Fibroblast of mammary gland (primary cell): ENCODE results near the gene THSD7B.

Experiments used
- DNase-seq: peaks from one replicate; pipeline ENCODE4 v3.0.0-alpha.2; 2010; ENCODE audit warnings: low read depth
- H3K4me3 ChIP-seq: 2 replicates; pipeline ENCODE4 v1.5.1; 2011; ENCODE audit warnings: low read depth, mild to moderate bottlenecking, low read length, moderate library complexity; ENCODE audit not compliant: control insufficient read depth
- CTCF ChIP-seq: conservative IDR thresholded peaks from 2 replicates; pipeline ENCODE4 v1.5.1; 2011; ENCODE audit warnings: low read depth, low read length, inconsistent platforms; ENCODE audit not compliant: control insufficient read depth, insufficient read depth

The THSD7B gene

GRCh38 chr2:137333386-137334165, 568.2 kb downstream of the THSD7B start:
- no peak for TF ChIP-seq CTCF
- DNase-seq = no peak
- H3K4me3 ChIP-seq = no peak overlapping the region

- no peak for TF ChIP-seq CTCF
- no peak for DNase-seq
Observed at GRCh38 chr2:137336067-137336466, 570.7 kb downstream of the THSD7B start.

GRCh38 chr2:137339051-137339450, 573.7 kb downstream of the THSD7B start:
- no peak for TF ChIP-seq CTCF
- H3K4me3 ChIP-seq = no peak overlapping the region
- no peak for DNase-seq

More at GRCh38 chr2:137336067-137336466, 570.7 kb downstream of the THSD7B start:
- H3K4me3 ChIP-seq = no peak overlapping the region

- no peak for TF ChIP-seq CTCF
- no peak overlapping the region for H3K4me3 ChIP-seq
- DNase-seq = no peak
Observed at GRCh38 chr2:137345994-137346393, 580.6 kb downstream of the THSD7B start.

GRCh38 chr2:137348301-137348700, 583.0 kb downstream of the THSD7B start:
- peak; percentile 14 for DNase-seq
- H3K4me3 ChIP-seq = no peak overlapping the region
- TF ChIP-seq CTCF = no peak

GRCh38 chr2:137357634-137358033, 592.3 kb downstream of the THSD7B start:
- no peak for TF ChIP-seq CTCF
- DNase-seq = no peak

More at GRCh38 chr2:137357634-137358033, 592.3 kb downstream of the THSD7B start:
- H3K4me3 ChIP-seq = no peak overlapping the region
